ENCODE measurements around the gene DNAJB9.

Gene DNAJB9

DNA sequence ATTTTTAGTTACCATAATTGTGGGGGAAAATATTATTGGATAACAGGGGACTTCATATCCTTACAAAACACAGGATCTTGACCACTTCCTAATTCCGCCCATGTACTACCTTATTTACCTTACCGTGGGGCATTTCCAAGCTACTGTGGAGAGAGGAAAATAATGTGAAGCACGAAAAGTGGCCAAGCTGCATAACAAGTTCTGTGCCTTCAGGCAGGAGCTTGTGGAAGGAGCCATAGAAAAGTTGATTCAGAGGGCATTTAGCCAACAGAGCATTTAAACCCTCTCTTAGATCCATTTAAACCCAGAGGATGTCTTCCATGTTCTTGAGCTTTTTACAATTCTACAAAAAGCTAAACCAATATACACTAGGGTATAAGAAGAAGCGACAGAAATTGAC lies 41.6 kb downstream of the DNAJB9 start:
- DNase-seq: no peak

DNA sequence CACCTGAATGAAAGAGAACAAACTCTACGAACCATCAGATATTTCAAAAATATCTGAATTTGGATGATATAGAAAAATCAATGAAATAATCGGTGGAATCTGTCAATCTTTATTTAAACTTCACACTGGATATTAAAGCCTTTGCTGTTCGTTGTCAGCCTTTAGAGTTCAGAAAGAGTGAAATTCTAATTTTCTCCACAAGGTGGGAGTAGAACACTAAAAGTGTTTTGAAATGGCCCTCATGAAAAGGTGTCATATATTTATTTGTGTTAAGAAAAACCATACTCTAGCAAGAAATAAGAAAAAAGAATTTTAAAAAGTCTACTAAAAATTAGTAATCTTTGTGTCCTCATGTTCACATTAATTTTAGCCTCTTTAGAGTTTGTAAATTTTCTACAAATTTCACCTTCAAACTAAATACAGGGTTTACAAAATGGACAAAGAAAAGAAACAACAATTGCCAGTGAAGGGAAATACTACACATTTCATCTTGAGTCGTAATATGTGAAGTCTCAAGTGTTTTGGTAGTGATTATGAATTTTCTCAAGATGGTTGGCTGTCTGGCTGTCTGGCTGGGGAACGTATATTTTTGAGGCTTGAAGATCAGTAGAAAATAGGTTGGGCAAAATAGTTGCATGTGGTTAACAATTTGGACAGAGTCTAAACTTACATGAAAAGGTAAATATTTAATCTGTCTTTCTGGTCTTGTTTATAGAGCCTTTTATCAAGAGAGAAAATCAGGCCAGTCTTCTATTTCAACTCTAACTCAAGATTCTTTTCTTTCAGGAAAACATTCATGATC lies 43.7 kb downstream of the DNAJB9 start:
- DNase-seq: peak in 1 of 2 experiments; percentile 21

- no peak for DNase-seq
Observed at GRCh38 chr7:108613949-108614381, 44.3 kb downstream of the DNAJB9 start.

- DNase-seq: no peak
Observed at GRCh38 chr7:108614896-108615295, 45.2 kb downstream of the DNAJB9 start.

GRCh38 chr7:108618056-108618455 lies 48.4 kb downstream of the DNAJB9 start:
- DNase-seq: peak in 1 of 2 experiments; percentile 12

DNA sequence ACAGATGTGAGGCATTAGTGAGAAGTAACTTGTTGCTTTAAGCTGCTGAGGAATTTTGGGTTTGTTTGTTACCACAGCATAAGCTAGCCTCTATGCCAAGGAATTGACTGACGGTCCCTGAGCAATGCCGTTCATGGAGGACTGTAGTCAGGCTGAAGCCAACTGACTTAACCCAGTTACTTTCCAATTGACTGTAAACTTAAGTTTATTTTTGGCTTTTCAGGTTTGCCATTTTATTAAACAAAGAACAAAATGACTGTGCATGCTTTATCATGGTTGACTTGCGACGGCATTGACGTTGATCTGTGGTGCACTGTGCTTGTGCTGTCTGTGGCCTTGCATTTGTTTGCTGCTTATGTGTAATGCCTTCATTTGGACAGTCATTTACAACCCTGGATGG lies 53.5 kb downstream of the DNAJB9 start:
- no peak for DNase-seq

Data from SHP77 (cell line).